H9 (cell line): Measurements from ENCODE around the gene RHNO1. TPM values are rescaled to one million over a fixed set of nuclear protein-coding genes. Genes with fewer than 3 reads are reported as not detected.

Experiments
- DNase-seq: peaks from one replicate; pipeline ENCODE4 v3.0.0-alpha.2; 2017
- H2AFZ ChIP-seq: one replicate; pipeline ENCODE4 v1.6.1; 2013; ENCODE audit warnings: mild to moderate bottlenecking, low read length, control low read depth, moderate library complexity
- H2AK5ac ChIP-seq: 2 replicates; pipeline ENCODE4 v1.6.1; 2013; ENCODE audit warnings: low read length, control low read depth, mixed read lengths; ENCODE audit not compliant: insufficient read length
- H2BK120ac ChIP-seq: one replicate; pipeline ENCODE4 v1.6.1; 2013; ENCODE audit warnings: low read depth, mild to moderate bottlenecking, low read length, control low read depth, inconsistent platforms; ENCODE audit not compliant: poor library complexity, severe bottlenecking
- H2BK12ac ChIP-seq: 2 replicates; pipeline ENCODE4 v1.6.1; 2013; ENCODE audit warnings: low read length, control low read depth, mixed read lengths, low read depth; ENCODE audit not compliant: insufficient read length
- H2BK15ac ChIP-seq: 2 replicates; pipeline ENCODE4 v1.6.1; 2013; ENCODE audit warnings: low read depth, low read length, control low read depth
- H2BK20ac ChIP-seq: one replicate; pipeline ENCODE4 v1.6.1; 2013; ENCODE audit warnings: low read depth, mild to moderate bottlenecking, low read length, control low read depth, inconsistent platforms; ENCODE audit not compliant: poor library complexity, severe bottlenecking
- H2BK5ac ChIP-seq: 2 replicates; pipeline ENCODE4 v1.6.1; 2013; ENCODE audit warnings: low read length, control low read depth, mixed read lengths; ENCODE audit not compliant: insufficient read length
- H3K14ac ChIP-seq: 2 replicates; pipeline ENCODE4 v1.6.1; 2013; ENCODE audit warnings: low read length, control low read depth; ENCODE audit not compliant: insufficient read depth
- H3K18ac ChIP-seq: 2 replicates; pipeline ENCODE4 v1.6.1; 2013; ENCODE audit warnings: low read depth, mild to moderate bottlenecking, mixed read lengths, low read length, control low read depth; ENCODE audit not compliant: insufficient read length
- H3K23ac ChIP-seq: 2 replicates; pipeline ENCODE4 v1.6.1; 2013; ENCODE audit warnings: low read length, control low read depth, mixed read lengths, low read depth; ENCODE audit not compliant: insufficient read length
- H3K23me2 ChIP-seq: 2 replicates; pipeline ENCODE4 v1.6.1; 2013; ENCODE audit warnings: low read depth, mild to moderate bottlenecking, mixed read lengths, low read length, control low read depth; ENCODE audit not compliant: insufficient read length, poor library complexity, severe bottlenecking
- H3K27ac ChIP-seq: 2 replicates; pipeline ENCODE4 v1.5.1; 2013; ENCODE audit warnings: low read length, control low read depth, mixed read lengths, low read depth; ENCODE audit not compliant: insufficient read length
- H3K27me3 ChIP-seq: 2 replicates; pipeline ENCODE4 v1.6.1; 2013; ENCODE audit warnings: low read length, control low read depth, inconsistent platforms; ENCODE audit not compliant: insufficient read depth
- H3K4ac ChIP-seq: 2 replicates; pipeline ENCODE4 v1.6.1; 2013; ENCODE audit warnings: low read depth, mild to moderate bottlenecking, control low read depth, inconsistent platforms, low read length, moderate library complexity
- H3K4me1 ChIP-seq: 2 replicates; pipeline ENCODE4 v1.6.1; 2013; ENCODE audit warnings: low read length, control low read depth, inconsistent platforms; ENCODE audit not compliant: insufficient read depth
- H3K4me2 ChIP-seq: 2 replicates; pipeline ENCODE4 v1.6.1; 2013; ENCODE audit warnings: low read length, control low read depth, mixed read lengths; ENCODE audit not compliant: insufficient read length, insufficient read depth
- H3K56ac ChIP-seq: 2 replicates; pipeline ENCODE4 v1.6.1; 2013; ENCODE audit warnings: low read depth, mild to moderate bottlenecking, mixed read lengths, low read length, control low read depth; ENCODE audit not compliant: insufficient read length
- H3K79me1 ChIP-seq: 2 replicates; pipeline ENCODE4 v1.6.1; 2013; ENCODE audit warnings: low read depth, mild to moderate bottlenecking, moderate library complexity, low read length, control low read depth, inconsistent platforms; ENCODE audit not compliant: insufficient read depth, poor library complexity, severe bottlenecking
- H3K79me2 ChIP-seq: 2 replicates; pipeline ENCODE4 v1.6.1; 2013; ENCODE audit warnings: low read length, control low read depth, inconsistent platforms; ENCODE audit not compliant: insufficient read depth
- H3K9ac ChIP-seq: 2 replicates; pipeline ENCODE4 v1.6.1; 2013; ENCODE audit warnings: low read length, control low read depth, mixed read lengths; ENCODE audit not compliant: insufficient read length; ENCODE audit errors: extremely low read depth
- H3K9me3 ChIP-seq: one replicate; pipeline ENCODE4 v1.6.1; 2013; ENCODE audit warnings: low read depth, low read length, inconsistent platforms; ENCODE audit not compliant: control insufficient read depth
- H3T11ph ChIP-seq: one replicate; pipeline ENCODE4 v1.6.1; 2013; ENCODE audit warnings: mild to moderate bottlenecking, low read length, control low read depth, inconsistent platforms
- H4K20me1 ChIP-seq: one replicate; pipeline ENCODE4 v1.6.1; 2013; ENCODE audit not compliant: control insufficient read depth, insufficient read length, insufficient read depth
- H4K5ac ChIP-seq: 2 replicates; pipeline ENCODE4 v1.6.1; 2013; ENCODE audit warnings: low read depth, mild to moderate bottlenecking, mixed read lengths, low read length, control low read depth; ENCODE audit not compliant: insufficient read length
- H4K8ac ChIP-seq: replicated peaks from 2 replicates; pipeline ENCODE4 v1.6.1; 2013; ENCODE audit warnings: low read length, control low read depth, mixed read lengths, low read depth; ENCODE audit not compliant: insufficient read length
- H4K91ac ChIP-seq: 2 replicates; pipeline ENCODE4 v1.6.1; 2013; ENCODE audit warnings: low read depth, mild to moderate bottlenecking, moderate library complexity, mixed read lengths, low read length, control low read depth; ENCODE audit not compliant: insufficient read length
- H3K27ac Mint-ChIP-seq, 3 experiments: 2 replicates in 2 of 3; 3 replicates in 1 of 3; pipeline ENCODE4 v1.8.0; 2020 to 2021; ENCODE audit warnings: mixed read lengths in 3 of 3, mild to moderate bottlenecking in 1 of 3, moderate library complexity in 1 of 3
- H3K27me3 Mint-ChIP-seq: 2 replicates; pipeline ENCODE4 v1.8.0; 2021; ENCODE audit warnings: low read depth, mild to moderate bottlenecking, moderate library complexity, mixed read lengths
- H3K36me3 Mint-ChIP-seq, 3 experiments: 2 replicates in 2 of 3; 3 replicates in 1 of 3; pipeline ENCODE4 v1.8.0; 2020 to 2021; ENCODE audit warnings: low read depth in 3 of 3, mixed read lengths in 3 of 3; ENCODE audit not compliant: insufficient read depth in 1 of 3
- H3K4me1 Mint-ChIP-seq, 2 experiments: 2 replicates each; pipeline ENCODE4 v1.8.0; 2020; ENCODE audit warnings: mixed read lengths in 2 of 2
- H3K4me3 Mint-ChIP-seq, 2 experiments: 2 replicates in 1 of 2; 3 replicates in 1 of 2; pipeline ENCODE4 v1.8.0; 2020 to 2021; ENCODE audit warnings: mild to moderate bottlenecking in 2 of 2, mixed read lengths in 2 of 2, moderate library complexity in 1 of 2
- H3K9me3 Mint-ChIP-seq, 2 experiments: 2 replicates in 1 of 2; 3 replicates in 1 of 2; pipeline ENCODE4 v1.8.0; 2020; ENCODE audit warnings: mild to moderate bottlenecking in 2 of 2, mixed read lengths in 2 of 2, moderate library complexity in 1 of 2
- CTCF ChIP-seq: fragments of 200-600 bp; sonication (generic); conservative IDR thresholded peaks from 3 replicates; pipeline ENCODE4 v1.8.0; 2021; ENCODE audit warnings: antibody characterized with exemption, mild to moderate bottlenecking
- WGBS: extraction: QIAGEN DNeasy Blood & Tissue Kit; methylation state at CpG from one replicate; pipeline ENCODE4 v1.1.7; 2013; ENCODE audit warnings: missing lambda C conversion rate, low lambda C conversion rate, mixed read lengths; ENCODE audit not compliant: insufficient read length; ENCODE audit errors: extremely low coverage; 5-methylcytosine and 5-hydroxymethylcytosine counted together
- total RNA-seq: library from RNA; stranded (reverse); gene quantifications from 2 replicates; pipeline ENCODE4 v1.2.1, GENCODE V29; 2021

RHNO1 gene
- total RNA-seq, 1 experiment from 2014 or later = 36.7 TPM

GRCh38 chr12:2856051-2856450, 21.0 kb upstream of the RHNO1 start:
- Histone ChIP-seq H3K4me2 (no peak overlapping the region), H4K8ac (no peak overlapping the region), H4K20me1 (no peaks in the 10 kb centered on the region), H3K79me2 (no peaks in the 10 kb centered on the region), H2BK5ac (no peak overlapping the region), H3T11ph (no peak overlapping the region), H3K79me1 (no peaks in the 10 kb centered on the region), H3K4me1 (no peaks in the 10 kb centered on the region), H4K91ac (no peak overlapping the region), H3K56ac (no peak overlapping the region), H3K4ac (no peak overlapping the region), H3K23me2 (no peaks in the 10 kb centered on the region), H2BK15ac (no peak overlapping the region), H2BK12ac (no peak overlapping the region), H3K18ac (no peak overlapping the region), H4K5ac (no peak overlapping the region), H3K9me3 (no peaks in the 10 kb centered on the region), H3K23ac (no peak overlapping the region), H3K14ac (no peak overlapping the region), H3K9ac (no peak overlapping the region), H2BK20ac (no peak overlapping the region), H2AFZ (no peak overlapping the region), H3K27ac (no peak overlapping the region), H3K27me3 (no peaks in the 10 kb centered on the region), H2AK5ac (no peak overlapping the region), H2BK120ac (no peak overlapping the region)
- no peaks in the 10 kb centered on the region for H3K9me3 Mint-ChIP-seq
- no peak overlapping the region; a peak in 1 of 5 replicates for H3K4me3 Mint-ChIP-seq
- peaks cover 14 to 42% of the 10 kb centered on the region in 2 experiments for H3K4me1 Mint-ChIP-seq
- WGBS = no CpG with 5 or more reads among the region's 3 CpGs
- TF ChIP-seq CTCF = no peak
- no peak for DNase-seq
- H3K27me3 Mint-ChIP-seq = peaks cover 4% of the 10 kb centered on the region
- peak overlapping the region in 1 of 3 experiments; percentile 49; a peak in 1 of 7 replicates for H3K27ac Mint-ChIP-seq
- H3K36me3 Mint-ChIP-seq = peaks cover 22 to 25% (median 25%) of the 10 kb centered on the region in 3 experiments
